IPS DF 4.7 (cell line): ENCODE data around the gene CCNI.

Experiments
- DNase-seq: peaks from one replicate; pipeline ENCODE4 v3.0.0-alpha.2; 2013; ENCODE audit warnings: low spot score; ENCODE audit errors: extremely low read depth

Gene CCNI

GRCh38 chr4:77007358-77008230 is 68.2 kb downstream of the CCNI start:
- no peak for DNase-seq

- no peak for DNase-seq
These were observed 68.9 kb downstream of the CCNI start for GRCh38 chr4:77006753-77007353.

GRCh38 chr4:77003400-77003799 is 72.4 kb downstream of the CCNI start:
- DNase-seq, result no peak

GRCh38 chr4:77002321-77003107 is 73.3 kb downstream of the CCNI start:
- DNase-seq, result no peak

- DNase-seq, result peak; percentile 71
These were observed 73.9 kb downstream of the CCNI start for GRCh38 chr4:77001907-77002306.

GRCh38 chr4:76998251-76998901 is 77.4 kb downstream of the CCNI start:
- no peak for DNase-seq

- DNase-seq, result no peak
These were observed 78.3 kb downstream of the CCNI start for GRCh38 chr4:76997532-76997931.
